Measurements from ENCODE around the gene THBS4.

Gene THBS4

DNA sequence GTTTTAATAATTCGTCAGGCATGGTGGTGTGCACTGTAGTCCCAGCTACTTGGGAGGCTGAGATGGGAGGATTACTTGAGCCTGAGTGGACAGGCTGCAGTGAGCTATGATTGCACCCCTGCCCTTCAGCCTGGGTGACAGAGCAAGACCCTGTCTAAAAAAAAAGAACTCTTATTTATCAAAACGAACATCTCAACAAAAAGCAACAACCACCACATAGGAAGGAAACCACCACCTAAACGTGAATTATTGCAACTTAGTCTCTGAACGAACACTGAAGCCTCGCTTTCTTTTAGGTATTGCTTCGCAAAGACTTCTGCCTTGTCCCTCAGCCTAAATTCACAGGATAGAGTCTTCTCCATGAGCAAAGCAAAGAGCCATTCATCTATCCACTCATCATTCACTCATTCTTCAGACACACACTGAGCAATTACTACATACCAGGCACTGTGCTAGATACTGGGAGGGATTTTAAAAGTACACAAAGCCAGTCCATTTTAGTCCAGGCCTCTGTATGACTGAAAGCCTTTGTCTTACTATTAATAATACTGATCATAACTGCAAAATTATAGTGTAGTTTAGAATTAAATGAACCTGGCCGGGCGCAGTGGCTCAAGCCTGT is 57.4 kb downstream of the THBS4 start:
- Histone ChIP-seq H3K27me3 (ENCODE audit: insufficient read depth, low read length) (no peaks in the 10 kb centered on the region), H3K9ac (ENCODE audit: low read length) (no peak overlapping the region), H3K4me1 (ENCODE audit: control insufficient read depth in 1 of 2, insufficient read depth in 2 of 2, low read length in 2 of 2) (peaks cover 0 to 2% of the 10 kb centered on the region in 2 experiments), H3K4me2 (ENCODE audit: low read length) (no peak overlapping the region), H3K4ac (ENCODE audit: low read depth, low read length) (peak overlapping the region; percentile 22), H3K79me2 (ENCODE audit: control insufficient read depth, insufficient read depth, low read length, poor library complexity) (no peaks in the 10 kb centered on the region), H2BK12ac (ENCODE audit: low read length) (peak overlapping the region; percentile 58), H4K8ac (ENCODE audit: low read depth, low read length) (no peak overlapping the region), H3K4me3 (ENCODE audit: low read depth, low read length) (no peak overlapping the region), H3K9me3 (ENCODE audit: insufficient read depth, low read depth, low read length) (no peaks in the 10 kb centered on the region), H3K27ac (ENCODE audit: low read depth, low read length) (no peak overlapping the region), H2BK5ac (ENCODE audit: low read depth, low read length, poor library complexity) (no peak overlapping the region), H3K18ac (ENCODE audit: low read length) (no peak overlapping the region), H3K79me1 (ENCODE audit: low read length) (no peaks in the 10 kb centered on the region), H3K14ac (ENCODE audit: low read length) (no peak overlapping the region), H3K23ac (ENCODE audit: low read length) (no peak overlapping the region), H4K12ac (ENCODE audit: low read depth, low read length) (no peak overlapping the region), H2AFZ (ENCODE audit: insufficient read depth, low read length, poor library complexity) (no peak overlapping the region), H2AK5ac (ENCODE audit: low read length) (no peak overlapping the region), H3K36me3 (ENCODE audit: control insufficient read depth in 1 of 2, insufficient read depth in 2 of 2, low read length in 2 of 2) (no peaks in the 10 kb centered on the region), H4K91ac (ENCODE audit: low read depth, low read length) (peak overlapping the region; percentile 9), H2BK120ac (ENCODE audit: insufficient read depth, low read length, poor library complexity) (peak overlapping the region; percentile 1)
- no peak for DNase-seq
- WGBS (ENCODE audit: extremely low coverage, insufficient coverage, insufficient read length), result no CpG with 5 or more reads among the region's 8 CpGs

GRCh38 chr5:80093796-80094195 is 58.6 kb downstream of the THBS4 start:
- H4K8ac ChIP-seq (ENCODE audit: low read depth, low read length), result peak overlapping the region; percentile 13
- no peak overlapping the region for H3K4me3 ChIP-seq (ENCODE audit: low read depth, low read length)
- H3K27ac ChIP-seq (ENCODE audit: low read depth, low read length), result no peak overlapping the region
- no peak overlapping the region for H2AK5ac ChIP-seq (ENCODE audit: low read length)
- H3K4me2 ChIP-seq (ENCODE audit: low read length), result no peak overlapping the region
- H3K4ac ChIP-seq (ENCODE audit: low read depth, low read length), result no peak overlapping the region
- H4K91ac ChIP-seq (ENCODE audit: low read depth, low read length), result peak overlapping the region; percentile 17
- peaks cover 0 to 3% of the 10 kb centered on the region in 2 experiments for H3K4me1 ChIP-seq (ENCODE audit: control insufficient read depth in 1 of 2, insufficient read depth in 2 of 2, low read length in 2 of 2)
- no peak overlapping the region for H2BK5ac ChIP-seq (ENCODE audit: low read depth, low read length, poor library complexity)
- H2BK120ac ChIP-seq (ENCODE audit: insufficient read depth, low read length, poor library complexity), result no peak overlapping the region
- no peak overlapping the region for H3K14ac ChIP-seq (ENCODE audit: low read length)
- no peaks in the 10 kb centered on the region for H3K79me1 ChIP-seq (ENCODE audit: low read length)
- no peaks in the 10 kb centered on the region for H3K79me2 ChIP-seq (ENCODE audit: control insufficient read depth, insufficient read depth, low read length, poor library complexity)
- H3K36me3 ChIP-seq (ENCODE audit: control insufficient read depth in 1 of 2, insufficient read depth in 2 of 2, low read length in 2 of 2), result no peaks in the 10 kb centered on the region
- H4K12ac ChIP-seq (ENCODE audit: low read depth, low read length), result no peak overlapping the region
- no peak for DNase-seq
- no peak overlapping the region for H2BK12ac ChIP-seq (ENCODE audit: low read length)
- no peak overlapping the region for H3K9ac ChIP-seq (ENCODE audit: low read length)
- no peaks in the 10 kb centered on the region for H3K9me3 ChIP-seq (ENCODE audit: insufficient read depth, low read depth, low read length)
- WGBS (ENCODE audit: extremely low coverage, insufficient coverage, insufficient read length), result no CpG with 5 or more reads among the region's 8 CpGs
- no peak overlapping the region for H3K23ac ChIP-seq (ENCODE audit: low read length)
- H3K27me3 ChIP-seq (ENCODE audit: insufficient read depth, low read length), result no peaks in the 10 kb centered on the region
- no peak overlapping the region for H2AFZ ChIP-seq (ENCODE audit: insufficient read depth, low read length, poor library complexity)
- no peak overlapping the region for H3K18ac ChIP-seq (ENCODE audit: low read length)

GRCh38 chr5:80094236-80094738 is 59.1 kb downstream of the THBS4 start:
- peak overlapping the region; percentile 17 for H4K91ac ChIP-seq (ENCODE audit: low read depth, low read length)

DNA sequence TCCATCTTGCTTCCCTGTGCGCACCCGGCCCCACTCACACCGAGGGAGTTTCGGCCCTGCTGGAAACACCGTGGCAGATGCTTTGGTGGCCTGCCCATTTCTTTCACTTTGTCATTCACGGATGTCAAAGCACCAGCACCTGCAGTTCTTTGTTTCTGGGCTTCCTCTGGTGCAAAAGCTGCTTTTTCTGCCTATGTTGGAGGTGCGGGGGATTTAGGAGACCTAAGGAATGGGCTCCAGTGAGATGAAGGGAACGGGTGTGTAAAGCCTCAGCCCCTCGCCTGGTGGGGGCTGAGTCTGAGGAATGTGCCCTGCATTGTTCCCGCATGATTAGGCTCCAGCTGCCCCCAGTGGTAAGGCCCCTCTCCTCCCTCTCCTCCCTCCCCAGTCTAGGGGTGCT is 62.3 kb downstream of the THBS4 start:
- Histone ChIP-seq H3K36me3 (ENCODE audit: control insufficient read depth in 1 of 2, insufficient read depth in 2 of 2, low read length in 2 of 2) (no peaks in the 10 kb centered on the region), H2BK120ac (ENCODE audit: insufficient read depth, low read length, poor library complexity) (no peak overlapping the region), H3K4ac (ENCODE audit: low read depth, low read length) (no peak overlapping the region), H3K9me3 (ENCODE audit: insufficient read depth, low read depth, low read length) (no peaks in the 10 kb centered on the region), H3K9ac (ENCODE audit: low read length) (no peak overlapping the region), H3K4me1 (ENCODE audit: control insufficient read depth in 1 of 2, insufficient read depth in 2 of 2, low read length in 2 of 2) (peaks cover 0 to 3% of the 10 kb centered on the region in 2 experiments), H2AK5ac (ENCODE audit: low read length) (no peak overlapping the region), H3K4me3 (ENCODE audit: low read depth, low read length) (no peak overlapping the region), H4K91ac (ENCODE audit: low read depth, low read length) (no peak overlapping the region), H3K79me1 (ENCODE audit: low read length) (no peaks in the 10 kb centered on the region), H3K27me3 (ENCODE audit: insufficient read depth, low read length) (no peaks in the 10 kb centered on the region), H2AFZ (ENCODE audit: insufficient read depth, low read length, poor library complexity) (no peak overlapping the region), H3K27ac (ENCODE audit: low read depth, low read length) (no peak overlapping the region), H3K79me2 (ENCODE audit: control insufficient read depth, insufficient read depth, low read length, poor library complexity) (no peaks in the 10 kb centered on the region), H3K4me2 (ENCODE audit: low read length) (no peak overlapping the region), H3K14ac (ENCODE audit: low read length) (no peak overlapping the region), H4K12ac (ENCODE audit: low read depth, low read length) (no peak overlapping the region), H2BK5ac (ENCODE audit: low read depth, low read length, poor library complexity) (no peak overlapping the region), H3K23ac (ENCODE audit: low read length) (no peak overlapping the region), H3K18ac (ENCODE audit: low read length) (no peak overlapping the region), H2BK12ac (ENCODE audit: low read length) (no peak overlapping the region), H4K8ac (ENCODE audit: low read depth, low read length) (no peak overlapping the region)
- no CpG with 5 or more reads among the region's 10 CpGs for WGBS (ENCODE audit: extremely low coverage, insufficient coverage, insufficient read length)
- no peak for DNase-seq

More at GRCh38 chr5:80094236-80094738, 59.1 kb downstream of the THBS4 start:
- H3K79me1 ChIP-seq (ENCODE audit: low read length), result no peaks in the 10 kb centered on the region
- no peak overlapping the region for H3K14ac ChIP-seq (ENCODE audit: low read length)
- H3K27me3 ChIP-seq (ENCODE audit: insufficient read depth, low read length), result no peaks in the 10 kb centered on the region
- H3K4me3 ChIP-seq (ENCODE audit: low read depth, low read length), result no peak overlapping the region
- WGBS (ENCODE audit: extremely low coverage, insufficient coverage, insufficient read length), result no CpG with 5 or more reads among the region's 5 CpGs
- H3K9me3 ChIP-seq (ENCODE audit: insufficient read depth, low read depth, low read length), result no peaks in the 10 kb centered on the region
- peak overlapping the region; percentile 13 for H4K8ac ChIP-seq (ENCODE audit: low read depth, low read length)
- no peak for DNase-seq
- no peak overlapping the region for H3K27ac ChIP-seq (ENCODE audit: low read depth, low read length)
- H3K18ac ChIP-seq (ENCODE audit: low read length), result no peak overlapping the region
- H2AFZ ChIP-seq (ENCODE audit: insufficient read depth, low read length, poor library complexity), result no peak overlapping the region
- no peaks in the 10 kb centered on the region for H3K79me2 ChIP-seq (ENCODE audit: control insufficient read depth, insufficient read depth, low read length, poor library complexity)
- H2BK5ac ChIP-seq (ENCODE audit: low read depth, low read length, poor library complexity), result no peak overlapping the region
- H2AK5ac ChIP-seq (ENCODE audit: low read length), result no peak overlapping the region
- no peak overlapping the region for H3K23ac ChIP-seq (ENCODE audit: low read length)
- H3K4me1 ChIP-seq (ENCODE audit: control insufficient read depth in 1 of 2, insufficient read depth in 2 of 2, low read length in 2 of 2), result peaks cover 0 to 3% of the 10 kb centered on the region in 2 experiments
- no peak overlapping the region for H3K4me2 ChIP-seq (ENCODE audit: low read length)
- H2BK120ac ChIP-seq (ENCODE audit: insufficient read depth, low read length, poor library complexity), result no peak overlapping the region
- no peak overlapping the region for H3K9ac ChIP-seq (ENCODE audit: low read length)
- no peak overlapping the region for H2BK12ac ChIP-seq (ENCODE audit: low read length)
- no peak overlapping the region for H3K4ac ChIP-seq (ENCODE audit: low read depth, low read length)
- H4K12ac ChIP-seq (ENCODE audit: low read depth, low read length), result no peak overlapping the region
- no peaks in the 10 kb centered on the region for H3K36me3 ChIP-seq (ENCODE audit: control insufficient read depth in 1 of 2, insufficient read depth in 2 of 2, low read length in 2 of 2)

Data from trophoblast cell (in vitro differentiated cells and primary cell).